ENCODE data around the gene IDI2. TPM values are rescaled to one million over a fixed set of nuclear protein-coding genes. Genes with fewer than 3 reads are reported as not detected.
"Not testable (repeated sequence)": the region's sequence is repeated elsewhere in the genome, so short reads cannot be mapped to it uniquely, and the experiment has no call there.

IDI2 gene
- total RNA-seq, 4 donors from 2014 or later: 0.30 TPM; not detected in 3

DNA sequence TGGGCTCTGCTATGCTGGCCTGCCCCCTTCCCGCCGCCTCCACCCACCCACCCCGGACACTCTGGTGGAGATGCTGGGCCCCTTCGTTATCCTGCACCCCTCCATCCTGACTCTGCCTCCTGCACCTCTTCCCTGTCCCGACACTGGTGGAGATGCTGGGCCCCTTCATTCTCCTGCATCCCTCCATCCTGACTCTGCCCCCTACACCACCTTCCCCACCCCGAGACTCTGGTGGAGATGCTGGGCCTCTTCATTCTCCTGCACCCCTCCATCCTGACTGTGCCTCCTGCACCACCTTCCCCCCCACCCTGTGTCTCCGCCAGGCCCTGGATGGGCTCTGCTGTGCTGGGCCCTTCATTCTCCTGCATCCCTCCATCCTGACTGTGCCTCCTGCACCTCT lies 15.0 kb downstream of the IDI2 start:
- no peak for TF ChIP-seq POLR2A (IDR thresholded peaks at IDR 0.05)
- no peaks in the 10 kb centered on the region for H3K27me3 ChIP-seq
- H3K27ac ChIP-seq: no peak overlapping the region
- no peak for DNase-seq (ENCODE audit: low spot score in 2 of 2)
- no peaks in the 10 kb centered on the region for H3K9me3 ChIP-seq
- no peak overlapping the region for H3K4me3 ChIP-seq
- 89 to 97% methylated on average over 7 of the region's 7 CpGs for WGBS, 2 donors
- peaks cover 16 to 96% (median 49%) of the 10 kb centered on the region in 3 donors for H3K36me3 ChIP-seq
- no peaks in the 10 kb centered on the region for H3K4me1 ChIP-seq

DNA sequence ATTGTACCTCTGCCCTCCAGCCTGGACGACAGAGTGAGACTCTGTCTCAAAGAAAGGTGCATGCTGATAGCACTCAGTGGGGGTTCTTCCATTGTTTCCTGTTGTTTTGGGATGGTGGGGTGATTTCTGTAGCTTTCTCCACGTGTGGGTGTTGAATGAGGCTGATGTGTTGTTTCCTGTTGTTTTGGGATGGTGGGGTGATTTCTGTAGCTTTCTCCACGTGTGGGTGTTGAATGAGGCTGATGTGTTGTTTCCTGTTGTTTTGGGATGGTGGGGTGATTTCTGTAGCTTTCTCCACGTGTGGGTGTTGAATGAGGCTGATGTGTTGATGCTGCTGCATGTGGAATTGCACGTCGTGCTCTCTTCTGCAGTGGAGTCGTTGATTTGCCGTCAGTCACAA lies 15.7 kb downstream of the IDI2 start:
- not testable (repeated sequence) for H3K4me1 ChIP-seq; H3K27ac ChIP-seq; DNase-seq (ENCODE audit: low spot score in 2 of 2); H3K27me3 ChIP-seq; H3K9me3 ChIP-seq; H3K4me3 ChIP-seq
- WGBS, 2 donors: 65 to 77% methylated on average over 7 to 8 of the region's 8 CpGs
- H3K36me3 ChIP-seq: peaks cover 17 to 98% (median 53%) of the 10 kb centered on the region in 3 donors

DNA sequence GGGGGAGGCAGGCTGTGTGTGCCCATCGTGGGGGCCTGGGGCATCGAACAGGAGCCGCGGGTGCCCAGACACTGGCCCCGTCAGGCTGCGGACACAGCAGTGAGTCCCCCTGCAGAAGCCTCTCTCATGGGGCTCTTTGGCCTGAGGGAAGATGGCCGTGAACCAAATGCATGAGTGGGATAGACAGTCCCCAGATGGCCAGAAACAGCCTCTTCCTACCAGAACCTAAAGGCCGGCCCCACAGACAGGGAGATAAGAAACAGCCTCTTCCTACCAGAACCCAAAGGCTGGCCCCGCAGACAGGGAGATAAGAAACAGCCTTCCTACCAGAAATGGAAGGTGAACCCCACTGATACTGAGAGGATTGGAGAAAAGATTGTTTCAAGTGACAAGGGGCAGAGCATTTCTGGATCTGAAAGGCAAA lies 16.6 kb downstream of the IDI2 start:
- TF ChIP-seq, protein P1, sequence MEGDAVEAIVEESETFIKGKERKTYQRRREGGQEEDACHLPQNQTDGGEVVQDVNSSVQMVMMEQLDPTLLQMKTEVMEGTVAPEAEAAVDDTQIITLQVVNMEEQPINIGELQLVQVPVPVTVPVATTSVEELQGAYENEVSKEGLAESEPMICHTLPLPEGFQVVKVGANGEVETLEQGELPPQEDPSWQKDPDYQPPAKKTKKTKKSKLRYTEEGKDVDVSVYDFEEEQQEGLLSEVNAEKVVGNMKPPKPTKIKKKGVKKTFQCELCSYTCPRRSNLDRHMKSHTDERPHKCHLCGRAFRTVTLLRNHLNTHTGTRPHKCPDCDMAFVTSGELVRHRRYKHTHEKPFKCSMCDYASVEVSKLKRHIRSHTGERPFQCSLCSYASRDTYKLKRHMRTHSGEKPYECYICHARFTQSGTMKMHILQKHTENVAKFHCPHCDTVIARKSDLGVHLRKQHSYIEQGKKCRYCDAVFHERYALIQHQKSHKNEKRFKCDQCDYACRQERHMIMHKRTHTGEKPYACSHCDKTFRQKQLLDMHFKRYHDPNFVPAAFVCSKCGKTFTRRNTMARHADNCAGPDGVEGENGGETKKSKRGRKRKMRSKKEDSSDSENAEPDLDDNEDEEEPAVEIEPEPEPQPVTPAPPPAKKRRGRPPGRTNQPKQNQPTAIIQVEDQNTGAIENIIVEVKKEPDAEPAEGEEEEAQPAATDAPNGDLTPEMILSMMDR (IDR thresholded peaks at IDR 0.05): no peak
- TF ChIP-seq EP300 (IDR thresholded peaks at IDR 0.05): no peak
- TF ChIP-seq POLR2A (IDR thresholded peaks at IDR 0.05): no peak
- H3K4me1 ChIP-seq: no peaks in the 10 kb centered on the region
- no peaks in the 10 kb centered on the region for H3K9me3 ChIP-seq
- H3K27ac ChIP-seq: no peak overlapping the region
- no peaks in the 10 kb centered on the region for H3K27me3 ChIP-seq
- DNase-seq (ENCODE audit: low spot score in 2 of 2): no peak
- WGBS, 2 donors: 92 to 95% methylated on average over 9 of the region's 9 CpGs
- no peak overlapping the region for H3K4me3 ChIP-seq
- H3K36me3 ChIP-seq: peaks cover 18 to 98% (median 55%) of the 10 kb centered on the region in 3 donors

DNA sequence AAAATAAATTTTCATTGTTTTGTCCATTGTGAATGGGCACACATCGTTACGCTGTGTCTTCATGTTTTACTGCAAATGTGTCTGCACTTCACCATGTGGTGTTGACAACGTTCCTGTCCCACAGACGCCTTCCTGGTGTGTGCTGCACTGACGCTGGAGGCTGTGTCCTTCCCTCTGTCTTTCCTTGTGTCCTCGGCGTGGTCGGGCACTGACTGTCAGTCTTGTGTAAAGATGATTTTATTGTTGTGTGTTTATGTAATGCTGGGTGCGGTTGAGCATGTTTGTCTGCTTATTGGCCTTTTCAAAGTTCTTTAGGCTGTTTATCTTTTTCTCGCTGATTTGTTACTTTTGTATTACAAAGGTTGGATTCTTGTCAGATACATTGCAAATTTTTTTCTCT lies 18.1 kb downstream of the IDI2 start:
- Histone ChIP-seq H3K36me3 (peaks cover 18 to 98% (median 61%) of the 10 kb centered on the region in 3 donors), H3K4me1 (no peaks in the 10 kb centered on the region), H3K9me3 (peaks cover 0 to 15% (median 5%) of the 10 kb centered on the region in 4 donors), H3K27me3 (no peaks in the 10 kb centered on the region), H3K27ac (no peak overlapping the region), H3K4me3 (no peak overlapping the region)
- no peak for DNase-seq (ENCODE audit: low spot score in 2 of 2)
- WGBS, 2 donors: 90 to 92% methylated on average over 10 of the region's 10 CpGs
- TF ChIP-seq EP300 (IDR thresholded peaks at IDR 0.05): no peak
- TF ChIP-seq POLR2A (IDR thresholded peaks at IDR 0.05): no peak
- TF ChIP-seq, protein P1 (IDR thresholded peaks at IDR 0.05): no peak

DNA sequence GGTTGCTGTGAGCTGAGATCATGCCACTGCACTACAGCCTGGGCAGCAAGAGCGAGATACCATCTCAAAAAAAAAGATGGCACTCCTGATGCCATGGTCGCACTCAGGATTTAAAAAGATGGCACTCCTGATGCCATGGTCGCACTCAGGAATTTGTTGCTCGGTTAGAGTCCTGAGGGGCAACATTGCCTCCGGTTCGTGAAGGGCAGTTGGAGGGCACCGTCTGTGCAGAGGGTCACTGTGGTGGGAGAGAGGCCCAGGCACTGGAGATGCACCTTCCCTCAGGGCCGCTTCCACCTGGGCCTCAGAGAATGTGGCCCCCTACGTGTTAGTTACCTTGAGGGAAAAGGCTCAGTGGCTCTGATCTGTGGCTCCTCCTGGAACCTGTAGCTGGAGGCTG lies 19.1 kb downstream of the IDI2 start:
- Histone ChIP-seq H3K27ac (no peak overlapping the region), H3K4me3 (no peak overlapping the region), H3K27me3 (no peaks in the 10 kb centered on the region), H3K36me3 (peaks cover 15 to 98% (median 60%) of the 10 kb centered on the region in 3 donors), H3K9me3 (peaks cover 0 to 25% (median 9%) of the 10 kb centered on the region in 4 donors), H3K4me1 (no peaks in the 10 kb centered on the region)
- TF ChIP-seq POLR2A (IDR thresholded peaks at IDR 0.05) (no peak), EP300 (IDR thresholded peaks at IDR 0.05) (no peak)
- 96% methylated on average over 9 of the region's 9 CpGs for WGBS, 2 donors
- no peak for DNase-seq (ENCODE audit: low spot score in 2 of 2)

DNA sequence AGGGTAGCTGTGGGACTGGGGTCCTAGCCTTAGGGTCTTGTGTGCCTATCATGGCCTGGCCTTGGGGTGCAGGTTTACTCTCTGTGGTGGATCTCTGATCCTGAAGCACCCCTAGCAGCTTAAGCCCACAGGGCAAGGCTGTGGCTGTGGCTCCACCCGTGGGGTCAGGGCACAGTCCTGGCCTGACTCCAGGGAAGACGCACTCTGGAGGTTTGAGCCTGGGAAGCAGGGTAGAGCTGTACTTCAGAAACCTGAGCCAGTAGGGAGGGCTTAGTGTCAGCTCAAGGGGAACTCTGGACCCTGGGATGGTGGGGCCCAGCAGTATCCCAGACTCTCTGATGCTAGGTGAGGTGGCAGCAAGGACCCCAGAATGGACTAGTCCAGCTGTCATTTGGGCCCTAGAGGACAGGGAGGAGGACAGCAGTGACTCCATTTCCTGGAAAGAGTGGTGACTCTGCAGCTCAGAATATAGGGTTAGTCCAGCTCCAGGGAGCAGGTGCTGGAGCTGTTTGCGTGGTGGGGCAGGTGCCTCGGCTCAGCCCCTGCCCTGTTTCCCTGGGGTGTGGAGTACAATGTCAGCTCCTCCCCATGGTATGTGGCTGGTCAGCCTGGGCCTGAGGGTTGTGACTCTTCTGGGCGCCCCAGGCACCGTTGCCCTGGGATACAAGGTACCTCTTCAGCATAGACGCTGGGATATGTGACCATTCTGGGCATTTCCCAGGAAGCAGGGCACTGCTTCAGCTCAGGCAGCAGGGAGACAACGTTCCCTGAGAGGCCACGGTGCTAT lies 21.6 kb downstream of the IDI2 start:
- Histone ChIP-seq H3K27me3 (no peaks in the 10 kb centered on the region), H3K36me3 (peaks cover 8 to 100% (median 67%) of the 10 kb centered on the region in 3 donors), H3K4me3 (no peak overlapping the region), H3K27ac (no peak overlapping the region), H3K4me1 (no peaks in the 10 kb centered on the region), H3K9me3 (peaks cover 0 to 28% (median 9%) of the 10 kb centered on the region in 4 donors)
- DNase-seq (ENCODE audit: low spot score in 2 of 2): no peak
- TF ChIP-seq, protein P1 (IDR thresholded peaks at IDR 0.05): no peak
- TF ChIP-seq POLR2A (IDR thresholded peaks at IDR 0.05): no peak
- no peak for TF ChIP-seq EP300 (IDR thresholded peaks at IDR 0.05)
- 91 to 95% methylated on average over 8 to 9 of the region's 9 CpGs for WGBS, 2 donors

All from tibial nerve (tissue), 4 donors.